GM19397 (cell line): ENCODE measurements around the gene OR5AU1.
"Not testable (repeated sequence)": the region's sequence is repeated elsewhere in the genome, so short reads cannot be mapped to it uniquely, and the experiment has no call there.

Experiments used
- ATAC-seq: cut with Tn5 transposase; IDR thresholded peaks from one replicate; pipeline ENCODE4 v1.9.1; 2021; ENCODE audit warnings: mild to moderate bottlenecking, moderate library complexity; ENCODE audit not compliant: unreplicated experiment

The OR5AU1 gene

DNA sequence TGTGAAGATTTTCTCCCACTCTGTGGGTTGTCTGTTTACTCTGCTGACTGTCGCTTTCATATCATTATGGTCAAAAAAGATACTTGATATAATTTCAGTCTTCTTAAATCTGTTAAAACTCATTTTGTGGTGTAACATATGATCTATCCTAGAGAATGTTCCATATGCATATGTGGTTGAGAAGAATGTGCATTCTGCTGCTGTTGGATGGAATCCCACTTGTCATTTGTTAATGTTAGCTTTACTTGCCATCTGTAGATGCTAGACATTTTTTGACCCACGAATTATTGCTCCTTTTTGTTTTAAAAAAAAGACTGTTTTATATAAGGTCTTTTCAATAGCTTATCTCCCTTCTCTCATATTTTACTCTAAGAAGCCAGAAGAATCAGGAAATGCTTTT lies 26.3 kb upstream of the OR5AU1 start:
- ATAC-seq = no peak

DNA sequence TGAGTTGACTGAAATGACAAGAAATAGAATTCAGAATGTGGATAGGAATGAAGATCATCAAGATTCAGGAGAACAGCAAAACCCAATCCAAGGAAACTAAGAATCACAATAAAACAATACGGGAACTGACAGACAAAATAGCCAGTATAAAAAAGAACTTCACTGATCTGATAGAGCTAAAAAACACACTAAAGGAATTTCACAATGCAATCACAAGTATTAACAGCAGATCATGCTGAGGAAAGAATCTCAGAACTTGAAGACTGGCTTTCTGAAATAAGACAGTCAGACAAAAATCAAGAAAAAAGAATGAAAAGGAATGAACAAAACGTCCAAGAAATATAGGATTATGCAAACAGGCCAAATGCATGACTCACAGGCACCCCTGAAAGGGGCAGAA lies 15.3 kb upstream of the OR5AU1 start:
- ATAC-seq = no peak

DNA sequence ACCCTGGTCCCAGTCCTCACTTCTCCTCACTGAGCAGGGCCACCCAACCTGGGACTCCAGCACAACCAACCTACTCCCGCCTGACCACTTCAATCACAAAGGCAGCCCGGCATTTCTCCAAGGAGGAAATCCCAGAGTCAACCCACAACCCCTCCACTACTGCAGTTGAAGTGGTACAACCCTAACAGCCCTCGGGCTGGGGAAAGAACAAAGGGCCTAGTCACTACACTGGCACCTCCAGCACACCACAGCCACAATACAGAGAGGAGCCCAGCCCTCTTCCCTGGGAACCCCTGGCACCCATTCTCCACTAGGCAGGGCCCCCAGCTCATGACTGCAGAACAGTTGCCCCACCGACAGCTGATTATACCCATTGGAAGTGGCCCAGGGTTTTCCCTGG lies 13.7 kb upstream of the OR5AU1 start:
- no peak for ATAC-seq

DNA sequence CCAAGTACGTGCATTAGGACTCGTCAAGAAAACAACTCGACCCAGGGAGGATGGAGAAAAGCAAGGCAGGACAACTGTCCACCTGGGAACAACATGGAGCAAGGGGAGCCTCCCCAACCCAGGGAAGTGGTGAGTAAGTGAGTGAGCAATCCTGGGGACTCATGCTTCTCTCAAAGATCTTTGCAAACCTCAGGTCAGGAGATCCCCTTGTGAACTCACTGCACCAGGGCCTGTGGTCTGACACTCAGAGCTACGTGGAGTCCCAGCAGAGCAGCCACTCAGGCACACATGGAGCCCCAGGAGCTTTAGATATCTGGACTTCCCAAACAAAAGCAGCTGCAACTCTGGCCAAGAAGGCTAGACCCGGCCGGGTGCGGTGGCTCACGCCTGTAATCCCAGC lies 12.2 kb upstream of the OR5AU1 start:
- no peak for ATAC-seq

DNA sequence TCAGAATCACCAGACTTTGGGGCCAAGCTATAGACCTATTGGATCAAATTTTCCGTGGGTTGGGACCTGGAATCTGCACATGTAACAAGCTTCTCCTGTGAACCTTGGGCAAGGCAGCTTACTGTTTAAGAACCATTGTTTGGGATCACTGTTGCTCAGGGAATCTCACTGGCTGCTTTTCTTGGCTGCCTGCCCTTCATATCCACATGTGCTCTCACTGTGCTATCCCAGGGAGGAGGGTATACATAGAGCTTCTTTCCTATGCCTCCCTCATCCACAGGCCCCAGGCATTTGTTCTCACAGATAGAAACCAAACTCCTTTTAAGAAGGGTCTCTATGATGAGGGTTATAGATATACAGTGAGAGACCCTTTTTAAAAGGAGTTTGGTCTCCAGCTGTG lies 9.8 kb upstream of the OR5AU1 start:
- not testable (repeated sequence) for ATAC-seq

DNA sequence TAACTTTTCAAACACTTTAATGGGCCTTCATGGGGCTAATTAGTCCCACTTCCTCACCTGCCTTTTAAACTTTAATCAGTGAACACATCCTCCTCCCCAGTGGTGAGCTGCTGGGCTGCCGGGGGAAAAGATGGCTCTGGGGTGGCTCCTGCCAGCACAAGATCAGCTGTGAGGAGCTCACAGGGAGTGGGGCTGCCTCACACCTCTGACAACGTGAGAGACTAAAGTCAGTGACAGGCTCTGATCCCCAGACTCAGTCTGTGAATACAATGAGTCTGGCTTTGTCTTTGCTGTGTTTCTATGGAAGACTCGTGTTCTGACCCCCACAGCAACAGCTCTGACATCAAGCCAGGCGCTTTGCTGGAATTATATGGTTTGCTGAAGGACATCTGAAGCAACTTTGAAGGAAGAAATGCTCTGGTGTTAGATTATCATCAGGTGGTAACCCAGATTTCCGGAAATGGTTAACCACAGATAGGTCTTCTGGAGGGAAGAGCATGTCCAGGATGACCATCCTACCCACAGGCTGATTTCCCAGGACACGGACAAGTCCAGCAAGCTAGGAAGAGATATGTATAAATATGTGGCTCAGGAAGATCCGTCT lies 9.2 kb upstream of the OR5AU1 start:
- ATAC-seq = not testable (repeated sequence)

DNA sequence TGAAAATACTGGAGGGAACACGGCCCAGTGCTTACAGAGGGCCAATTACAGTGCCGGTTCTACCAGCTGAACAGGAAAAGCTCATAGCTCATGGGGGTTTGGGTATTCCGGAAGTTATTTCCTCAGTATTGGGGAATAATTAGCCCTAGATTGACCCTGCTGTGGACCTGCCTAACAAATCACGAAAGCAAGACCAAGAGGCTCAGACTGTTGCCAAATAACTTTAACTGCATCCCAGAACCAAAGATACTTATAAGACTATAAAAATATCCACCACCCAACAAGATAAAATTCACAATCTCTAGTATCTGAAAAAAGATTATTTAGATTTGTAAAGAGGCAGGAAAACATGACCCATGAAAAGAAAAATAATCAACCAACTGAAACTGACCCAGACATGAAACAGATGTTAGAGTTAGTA lies 8.0 kb upstream of the OR5AU1 start:
- no peak for ATAC-seq

DNA sequence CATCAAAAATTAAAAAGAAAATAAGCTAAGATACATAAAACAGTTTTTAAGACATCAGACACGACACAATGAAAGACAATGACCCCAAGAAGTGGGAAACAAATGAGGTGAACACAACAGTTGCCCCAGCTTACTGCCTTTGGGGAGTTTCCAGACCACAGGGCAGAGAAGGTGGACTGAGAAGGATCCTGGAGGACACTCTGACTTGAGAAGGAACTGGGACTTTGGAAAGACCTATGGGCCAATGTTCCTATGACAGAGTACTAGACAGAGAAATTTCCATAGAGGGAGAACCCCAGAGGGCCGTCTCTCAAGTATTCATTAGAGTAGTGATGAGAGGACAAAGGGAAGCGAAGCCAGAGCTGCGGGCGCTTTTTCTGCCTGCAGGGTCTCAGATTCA lies 6.2 kb upstream of the OR5AU1 start:
- no peak for ATAC-seq

DNA sequence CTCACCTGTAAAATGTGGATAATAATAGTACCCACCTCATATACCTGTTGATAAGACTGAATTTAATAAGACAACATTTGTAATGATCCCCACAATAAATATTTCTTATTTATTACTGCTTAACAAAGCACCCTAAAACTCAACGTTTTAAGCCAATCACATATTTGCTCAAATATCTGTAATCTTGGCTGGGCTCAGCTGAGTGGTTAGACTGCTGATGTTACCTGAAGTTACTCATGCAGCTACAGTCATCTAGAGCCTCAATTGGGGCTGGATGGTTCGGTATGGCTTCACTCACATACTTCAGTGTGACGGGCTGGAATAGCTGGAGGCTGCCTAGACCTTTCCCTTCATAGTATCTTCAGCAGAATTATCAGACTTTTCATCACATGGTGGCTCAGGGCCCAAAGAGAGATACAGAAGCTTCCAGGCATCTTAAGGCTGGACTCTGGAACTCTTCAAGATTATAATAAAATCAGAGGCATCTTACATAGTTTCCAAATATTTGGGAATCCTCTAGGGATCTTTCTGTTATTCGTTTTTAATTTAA lies 4.3 kb upstream of the OR5AU1 start:
- ATAC-seq = no peak

DNA sequence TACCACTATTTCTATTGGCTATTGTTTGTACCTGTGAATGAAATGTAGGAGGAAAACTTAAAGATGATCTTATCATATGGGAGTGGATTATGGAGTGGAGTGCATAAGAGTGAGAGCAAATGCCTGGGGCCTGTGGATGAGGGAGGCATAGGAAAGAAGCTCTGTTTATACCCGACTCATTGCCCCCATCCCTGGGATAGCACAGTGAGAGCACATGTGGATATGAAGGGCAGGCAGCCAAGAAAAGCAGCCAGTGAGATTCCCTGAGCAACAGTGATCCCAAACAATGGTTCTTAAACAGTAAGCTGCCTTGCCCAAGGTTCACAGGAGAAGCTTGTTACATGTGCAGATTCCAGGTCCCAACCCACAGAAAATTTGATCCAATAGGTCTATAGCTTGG lies 2.3 kb upstream of the OR5AU1 start:
- not testable (repeated sequence) for ATAC-seq

DNA sequence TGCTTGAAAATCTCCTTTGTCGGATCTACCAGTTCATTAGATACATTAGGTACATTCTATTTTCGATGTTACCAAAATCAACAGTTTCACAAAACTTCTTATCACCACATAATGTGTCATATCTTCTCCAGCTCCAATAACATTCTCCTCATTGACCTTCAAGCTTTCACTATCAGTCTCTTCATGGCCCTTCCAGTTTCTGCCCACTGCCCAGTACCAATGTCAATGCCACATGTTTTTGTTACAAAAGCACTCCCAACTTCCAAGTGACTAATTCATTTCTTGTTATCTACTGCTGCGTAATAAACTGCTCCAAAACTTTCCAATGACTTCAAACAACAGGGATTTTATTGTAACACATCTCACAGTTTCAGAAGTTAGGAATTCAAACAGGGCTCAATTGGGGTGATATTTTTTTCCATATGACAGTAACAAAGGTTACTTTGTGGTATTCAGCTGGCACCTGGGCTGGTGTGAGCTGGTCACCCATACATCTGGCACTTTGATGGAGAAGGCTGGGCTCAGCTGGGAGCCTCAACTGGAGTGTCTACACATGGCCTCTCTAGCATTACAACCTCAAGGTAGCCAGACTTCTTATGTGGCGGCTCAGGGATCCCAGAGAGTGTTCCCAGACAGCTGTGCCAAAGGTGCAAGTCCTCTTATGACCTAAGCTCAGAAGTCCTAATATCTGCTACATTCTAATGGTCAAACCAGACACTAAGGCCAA lies 6.1 kb downstream of the OR5AU1 start:
- no peak for ATAC-seq

DNA sequence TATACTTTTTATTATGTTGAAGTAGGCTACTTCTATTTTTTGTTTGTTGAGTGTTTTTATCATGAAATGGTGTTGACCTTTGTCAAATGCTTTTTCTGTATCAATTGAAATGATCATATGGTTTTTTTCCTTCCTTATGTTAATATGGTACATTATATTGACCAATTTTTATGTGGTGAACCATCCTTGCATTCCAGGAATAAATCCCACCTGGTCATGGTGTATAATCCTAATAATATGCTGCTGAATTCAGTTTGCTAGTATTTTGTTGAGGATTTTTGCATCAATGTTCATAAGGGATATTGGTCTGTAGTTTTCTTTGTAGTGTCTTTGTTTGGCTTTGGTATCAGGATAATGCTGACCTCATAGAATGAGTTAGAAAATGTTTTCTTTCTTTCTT lies 10.4 kb downstream of the OR5AU1 start:
- ATAC-seq = no peak

DNA sequence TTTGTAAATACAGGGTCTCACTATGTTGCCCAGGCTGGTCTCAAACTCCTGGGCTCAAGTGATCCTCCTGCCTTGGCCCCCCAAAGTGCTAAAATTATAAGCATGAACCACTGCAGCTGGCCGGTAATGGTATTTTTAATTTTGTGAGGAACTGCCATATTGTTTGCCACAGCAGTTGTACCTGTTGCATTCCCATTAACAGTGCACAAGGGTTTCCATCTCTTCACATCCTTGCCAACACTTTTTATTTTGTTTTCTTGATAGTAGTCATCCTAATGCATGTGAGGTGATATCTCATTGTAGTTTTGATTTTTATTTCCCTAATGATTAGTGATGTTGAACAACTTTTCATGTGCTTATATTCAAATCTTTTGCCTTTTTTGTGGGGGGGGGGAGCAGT lies 13.5 kb downstream of the OR5AU1 start:
- no peak for ATAC-seq

DNA sequence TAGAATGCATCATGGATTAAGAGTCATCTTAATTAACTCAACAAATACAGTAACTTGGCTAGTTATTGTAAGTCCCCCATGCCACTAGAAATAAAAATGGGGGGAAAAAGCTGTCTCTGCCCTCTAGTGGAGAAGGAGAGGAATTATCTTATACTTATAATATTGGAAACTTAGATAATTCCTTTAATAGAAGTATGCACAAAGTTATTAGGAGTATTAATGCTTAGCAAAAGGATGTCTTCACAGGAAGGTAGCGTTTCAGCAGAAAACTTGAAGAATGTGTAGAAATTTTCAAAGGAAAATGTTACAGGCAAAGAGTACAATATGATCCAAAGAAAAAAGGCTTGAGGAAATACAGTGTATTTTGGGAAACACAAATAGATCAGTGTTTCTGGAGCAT lies 19.8 kb downstream of the OR5AU1 start:
- no peak for ATAC-seq

DNA sequence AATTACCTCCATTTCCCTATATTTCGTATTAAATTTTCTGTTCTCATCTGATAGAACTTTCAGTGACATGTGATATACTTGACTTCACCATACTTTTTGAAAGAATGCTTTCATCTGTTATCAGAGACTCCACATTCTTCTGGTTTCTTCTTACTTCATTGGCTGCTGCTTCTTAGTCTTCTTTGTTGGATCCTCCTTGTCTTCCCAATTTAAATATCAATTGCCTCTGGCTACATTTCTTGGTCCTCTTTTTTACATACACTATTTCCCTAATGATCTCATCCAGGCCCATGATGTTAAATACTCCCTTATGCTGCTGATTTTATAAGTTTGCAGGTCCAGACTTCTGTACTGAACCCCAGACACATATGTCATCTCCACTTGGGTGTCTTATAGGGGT lies 22.0 kb downstream of the OR5AU1 start:
- no peak for ATAC-seq

DNA sequence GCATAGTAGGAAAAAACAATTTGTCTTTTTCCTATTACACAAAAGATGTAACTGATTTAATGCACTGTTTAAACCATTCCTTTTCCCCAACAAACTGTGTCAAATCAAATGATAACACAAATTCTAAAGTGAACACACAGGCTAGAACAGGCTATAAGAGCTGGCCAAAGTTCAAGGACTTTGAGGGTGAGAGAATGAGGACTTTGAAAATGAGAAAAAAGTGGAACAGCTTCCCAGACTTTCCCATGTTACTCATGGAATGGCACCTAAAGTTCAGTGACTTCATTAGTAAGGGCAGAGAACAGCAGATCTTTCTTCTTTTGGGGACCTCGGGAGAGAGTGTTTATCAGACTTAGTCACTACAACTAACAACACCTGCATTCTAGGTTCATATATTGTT lies 32.4 kb downstream of the OR5AU1 start:
- no peak for ATAC-seq

DNA sequence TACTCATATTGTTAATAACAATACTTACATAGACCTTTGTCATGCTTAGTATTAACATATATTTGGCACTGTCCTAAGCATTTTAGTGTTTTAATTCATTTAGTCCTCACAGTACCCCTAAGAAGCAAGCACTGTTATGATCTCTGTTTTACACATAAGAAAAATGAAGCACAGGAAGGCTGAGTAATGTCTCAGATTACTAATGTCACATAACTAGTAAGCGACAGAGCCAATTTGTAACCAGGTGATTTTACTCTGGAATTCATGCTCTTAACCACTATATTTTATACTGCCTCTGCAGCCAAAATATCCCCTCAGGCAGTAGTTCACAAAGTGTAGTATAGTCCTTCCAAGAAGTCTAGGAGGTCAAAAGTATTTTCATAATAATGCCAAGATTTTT lies 34.7 kb downstream of the OR5AU1 start:
- ATAC-seq = no peak

DNA sequence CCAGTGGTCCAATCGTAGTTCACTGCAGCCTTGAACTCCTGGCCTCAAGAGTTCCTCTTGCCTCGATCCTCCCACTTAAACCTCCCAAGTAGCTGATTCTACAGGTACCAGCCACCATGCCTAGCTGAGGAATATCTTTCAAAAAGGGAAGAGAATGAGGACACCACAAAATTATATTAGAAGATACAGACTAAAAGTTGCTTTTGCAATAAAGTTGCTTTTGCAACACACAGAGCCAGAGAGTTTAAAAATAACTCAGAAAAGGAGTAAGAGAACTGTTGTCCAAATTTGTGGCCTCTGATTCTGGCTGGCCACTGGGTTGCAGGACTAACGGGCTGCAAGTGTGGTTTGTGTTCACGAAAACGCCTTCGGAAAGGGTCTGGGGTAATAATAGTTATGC lies 35.2 kb downstream of the OR5AU1 start:
- ATAC-seq = no peak

DNA sequence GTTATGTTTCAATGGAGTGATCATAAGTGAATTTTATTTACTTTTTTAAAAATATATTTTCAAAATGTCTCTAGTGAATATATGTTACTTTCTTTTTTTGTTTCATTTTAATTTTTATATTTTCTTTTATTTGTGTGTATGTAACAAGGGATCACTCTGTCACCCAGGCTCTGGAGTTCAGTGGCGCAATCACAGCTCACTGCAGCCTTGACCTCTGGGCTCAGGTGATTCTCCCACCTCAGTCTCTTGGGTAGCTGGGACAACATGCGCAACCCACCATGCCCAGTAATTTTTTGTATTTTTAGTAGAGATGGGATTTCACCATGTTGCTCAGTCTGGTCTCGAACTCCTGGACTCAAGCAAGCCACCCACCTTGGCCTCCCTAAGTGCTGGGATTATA lies 36.9 kb downstream of the OR5AU1 start:
- ATAC-seq = no peak

DNA sequence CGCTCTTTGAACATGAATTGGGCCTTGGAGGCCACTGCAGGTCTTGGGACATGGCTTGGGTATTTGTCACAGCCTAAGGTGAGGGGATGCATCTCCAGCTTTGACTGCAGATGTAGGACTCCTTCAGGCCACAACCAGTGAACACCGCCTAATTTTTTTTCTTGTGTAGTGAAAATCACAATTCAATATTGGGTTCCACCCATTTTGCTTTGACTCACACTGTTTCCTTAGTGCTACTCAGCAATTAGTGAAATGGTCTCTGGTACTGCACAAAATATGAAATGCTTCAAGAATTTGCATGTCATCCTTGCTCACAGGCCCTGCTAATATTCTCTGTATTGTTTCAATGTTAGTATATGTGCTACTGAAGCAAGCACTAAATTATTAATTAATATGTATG lies 42.5 kb downstream of the OR5AU1 start:
- ATAC-seq = no peak

DNA sequence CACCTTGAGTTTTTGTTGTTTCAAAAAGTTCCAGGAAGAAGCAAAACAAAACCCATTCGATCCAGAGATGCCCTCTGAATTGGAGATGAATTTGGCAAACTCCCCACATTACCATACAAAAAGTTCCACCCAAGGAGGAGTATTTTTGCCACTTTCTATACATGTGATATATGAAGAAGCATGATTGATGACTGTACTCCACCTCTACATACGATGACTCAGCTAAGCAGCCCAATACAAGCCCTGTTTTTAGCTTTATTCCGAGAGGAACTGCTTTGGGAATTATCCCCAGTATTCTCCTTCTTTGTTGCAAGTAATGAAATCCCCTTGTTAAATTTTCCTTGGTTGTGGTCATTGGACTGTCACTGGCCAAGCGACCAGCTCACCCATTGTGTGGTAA lies 43.6 kb downstream of the OR5AU1 start:
- no peak for ATAC-seq

DNA sequence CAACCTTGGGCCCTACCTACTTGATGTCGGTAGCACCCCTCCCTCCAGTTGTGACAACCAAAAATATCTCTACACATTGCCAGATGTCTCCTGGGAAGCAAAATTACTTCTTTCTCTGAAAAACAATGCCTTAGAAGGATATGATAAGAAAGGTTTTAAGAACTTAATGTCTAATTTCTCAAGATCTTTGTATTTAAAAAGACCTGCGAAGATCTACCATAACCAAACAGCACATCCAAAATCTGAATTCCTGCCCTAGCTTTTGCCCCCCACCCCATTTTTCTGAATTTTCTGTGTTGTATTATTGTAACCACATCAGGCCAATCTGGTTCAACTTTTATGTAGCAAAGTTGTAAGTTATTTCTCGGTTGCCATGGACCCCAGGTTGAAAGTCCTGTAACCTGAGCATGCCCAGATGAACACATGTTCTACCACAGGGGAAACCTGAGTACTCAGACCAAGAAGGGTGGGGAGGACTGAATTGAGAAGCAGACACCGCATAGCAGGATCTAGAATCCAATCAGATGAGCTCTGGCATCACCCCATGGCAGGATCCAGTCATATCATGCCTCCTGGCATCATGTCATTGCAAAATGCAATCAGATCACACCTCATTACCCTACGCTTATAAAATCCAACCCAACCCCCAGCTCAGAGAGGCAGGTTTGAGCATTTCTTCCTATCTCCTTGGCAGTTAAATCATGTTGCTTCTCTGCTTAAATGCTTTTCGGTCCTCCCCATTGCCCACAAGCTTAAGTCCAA lies 46.3 kb downstream of the OR5AU1 start:
- no peak for ATAC-seq
